ENCODE measurements around the gene CARMIL1. TPM values are rescaled to one million over a fixed set of nuclear protein-coding genes. Genes with fewer than 3 reads are reported as not detected.

The CARMIL1 gene
- total RNA-seq, 1 donor from 2014 or later: 14.5 TPM

DNA sequence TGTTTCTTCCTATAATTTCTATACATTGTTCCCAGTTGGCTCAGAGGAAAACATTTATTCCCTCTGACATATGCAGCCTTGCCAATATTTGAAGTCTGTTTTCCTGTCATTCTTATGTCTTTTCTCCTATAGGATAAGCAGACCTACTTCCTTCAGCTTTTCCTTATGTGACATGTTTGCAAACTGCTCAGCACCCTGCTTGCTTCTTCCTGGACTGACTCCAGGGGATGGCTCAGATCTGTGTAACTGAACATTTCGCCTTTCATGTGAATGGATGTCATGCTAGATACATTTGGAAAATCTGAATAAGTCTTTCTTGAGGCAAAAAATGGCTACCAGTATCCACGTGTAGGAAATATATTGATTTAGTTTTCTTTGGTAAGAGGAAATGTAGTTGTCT lies 113.2 kb downstream of the CARMIL1 start:
- TF ChIP-seq, protein P1, sequence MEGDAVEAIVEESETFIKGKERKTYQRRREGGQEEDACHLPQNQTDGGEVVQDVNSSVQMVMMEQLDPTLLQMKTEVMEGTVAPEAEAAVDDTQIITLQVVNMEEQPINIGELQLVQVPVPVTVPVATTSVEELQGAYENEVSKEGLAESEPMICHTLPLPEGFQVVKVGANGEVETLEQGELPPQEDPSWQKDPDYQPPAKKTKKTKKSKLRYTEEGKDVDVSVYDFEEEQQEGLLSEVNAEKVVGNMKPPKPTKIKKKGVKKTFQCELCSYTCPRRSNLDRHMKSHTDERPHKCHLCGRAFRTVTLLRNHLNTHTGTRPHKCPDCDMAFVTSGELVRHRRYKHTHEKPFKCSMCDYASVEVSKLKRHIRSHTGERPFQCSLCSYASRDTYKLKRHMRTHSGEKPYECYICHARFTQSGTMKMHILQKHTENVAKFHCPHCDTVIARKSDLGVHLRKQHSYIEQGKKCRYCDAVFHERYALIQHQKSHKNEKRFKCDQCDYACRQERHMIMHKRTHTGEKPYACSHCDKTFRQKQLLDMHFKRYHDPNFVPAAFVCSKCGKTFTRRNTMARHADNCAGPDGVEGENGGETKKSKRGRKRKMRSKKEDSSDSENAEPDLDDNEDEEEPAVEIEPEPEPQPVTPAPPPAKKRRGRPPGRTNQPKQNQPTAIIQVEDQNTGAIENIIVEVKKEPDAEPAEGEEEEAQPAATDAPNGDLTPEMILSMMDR (IDR thresholded peaks at IDR 0.05): no peak
- Mint-ChIP-seq H3K4me3 (ENCODE audit: unreplicated experiment) (no peak overlapping the region), H3K36me3 (ENCODE audit: low read depth) (no peaks in the 10 kb centered on the region), H3K27ac (ENCODE audit: unreplicated experiment) (no peak overlapping the region), H3K4me1 (ENCODE audit: low read depth) (peaks cover 20% of the 10 kb centered on the region), H3K27me3 (ENCODE audit: low read depth) (no peaks in the 10 kb centered on the region), H3K9me3 (ENCODE audit: low read depth) (no peaks in the 10 kb centered on the region)
- no peak for DNase-seq (ENCODE audit: low spot score)

DNA sequence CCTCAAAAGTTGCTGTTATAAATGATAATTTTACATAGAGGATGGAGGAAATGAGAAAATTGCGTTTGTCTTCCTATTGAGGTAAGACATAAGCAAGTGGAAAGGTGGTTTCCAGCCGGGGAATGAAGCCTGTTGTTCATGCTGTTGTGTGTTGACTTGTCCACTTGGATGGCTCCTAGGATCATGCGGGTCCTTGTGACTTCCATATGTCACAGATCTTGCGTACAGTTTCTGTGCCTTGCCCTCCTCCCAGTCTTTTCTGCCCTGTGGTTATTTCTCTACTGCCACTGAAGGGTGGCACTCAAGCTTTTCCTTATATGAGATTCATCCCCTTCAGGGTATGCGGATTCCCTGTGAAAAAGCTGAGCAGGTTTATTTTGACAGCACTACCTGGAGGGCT lies 116.6 kb downstream of the CARMIL1 start:
- H3K36me3 Mint-ChIP-seq (ENCODE audit: low read depth): no peaks in the 10 kb centered on the region
- H3K4me1 Mint-ChIP-seq (ENCODE audit: low read depth): peaks cover 8% of the 10 kb centered on the region
- H3K27ac Mint-ChIP-seq (ENCODE audit: unreplicated experiment): no peak overlapping the region
- H3K9me3 Mint-ChIP-seq (ENCODE audit: low read depth): no peaks in the 10 kb centered on the region
- TF ChIP-seq, protein P1 (IDR thresholded peaks at IDR 0.05): no peak
- no peaks in the 10 kb centered on the region for H3K27me3 Mint-ChIP-seq (ENCODE audit: low read depth)
- no peak overlapping the region for H3K4me3 Mint-ChIP-seq (ENCODE audit: unreplicated experiment)
- DNase-seq (ENCODE audit: low spot score): no peak

DNA sequence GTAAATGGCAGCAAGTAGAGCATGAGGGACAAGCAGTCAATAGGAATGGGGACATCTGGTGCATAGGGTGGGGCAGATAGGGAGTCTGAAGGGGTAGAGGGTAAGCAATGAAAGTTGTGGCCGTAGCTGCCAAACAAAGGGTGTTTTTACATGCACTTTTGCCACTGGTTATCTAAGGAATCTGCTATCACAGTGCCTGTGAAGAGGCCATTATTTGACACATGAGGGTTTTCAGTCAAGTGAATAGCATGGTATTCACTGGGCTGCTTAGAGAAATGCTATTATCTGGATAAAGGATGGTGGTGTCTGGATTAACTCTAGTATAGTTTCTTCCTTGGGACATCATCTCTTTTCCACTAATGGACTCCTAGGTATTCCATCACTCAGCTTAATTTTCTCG lies 118.2 kb downstream of the CARMIL1 start:
- TF ChIP-seq, protein P1 (IDR thresholded peaks at IDR 0.05): no peak
- no peaks in the 10 kb centered on the region for H3K27me3 Mint-ChIP-seq (ENCODE audit: low read depth)
- peaks cover 6% of the 10 kb centered on the region for H3K4me1 Mint-ChIP-seq (ENCODE audit: low read depth)
- no peaks in the 10 kb centered on the region for H3K9me3 Mint-ChIP-seq (ENCODE audit: low read depth)
- no peaks in the 10 kb centered on the region for H3K36me3 Mint-ChIP-seq (ENCODE audit: low read depth)
- no peak for DNase-seq (ENCODE audit: low spot score)
- no peak overlapping the region for H3K4me3 Mint-ChIP-seq (ENCODE audit: unreplicated experiment)
- no peak overlapping the region for H3K27ac Mint-ChIP-seq (ENCODE audit: unreplicated experiment)

DNA sequence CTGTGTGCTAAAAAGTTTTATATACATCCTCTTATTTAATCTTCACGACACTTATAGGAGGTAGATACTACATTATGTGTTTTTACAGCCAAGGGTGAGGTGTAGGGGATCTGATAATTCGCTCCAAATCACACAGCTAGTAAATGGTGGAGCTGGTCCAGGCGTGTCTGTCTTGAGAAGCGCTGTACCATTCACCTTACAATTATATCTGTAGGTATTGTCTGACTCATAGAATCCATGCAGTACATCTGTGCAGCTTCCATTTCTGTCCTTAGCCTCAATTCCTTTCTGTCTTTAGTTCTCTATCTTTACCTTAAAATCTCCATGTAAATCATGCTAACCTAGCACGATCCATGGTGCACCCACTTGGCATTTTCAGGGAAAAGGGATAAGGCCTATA lies 120.7 kb downstream of the CARMIL1 start:
- TF ChIP-seq, protein P1 (IDR thresholded peaks at IDR 0.05): no peak
- H3K4me3 Mint-ChIP-seq (ENCODE audit: unreplicated experiment): no peak overlapping the region
- H3K27me3 Mint-ChIP-seq (ENCODE audit: low read depth): no peaks in the 10 kb centered on the region
- peaks cover 3% of the 10 kb centered on the region for H3K4me1 Mint-ChIP-seq (ENCODE audit: low read depth)
- no peak overlapping the region for H3K27ac Mint-ChIP-seq (ENCODE audit: unreplicated experiment)
- H3K36me3 Mint-ChIP-seq (ENCODE audit: low read depth): no peaks in the 10 kb centered on the region
- H3K9me3 Mint-ChIP-seq (ENCODE audit: low read depth): no peaks in the 10 kb centered on the region
- no peak for DNase-seq (ENCODE audit: low spot score)

DNA sequence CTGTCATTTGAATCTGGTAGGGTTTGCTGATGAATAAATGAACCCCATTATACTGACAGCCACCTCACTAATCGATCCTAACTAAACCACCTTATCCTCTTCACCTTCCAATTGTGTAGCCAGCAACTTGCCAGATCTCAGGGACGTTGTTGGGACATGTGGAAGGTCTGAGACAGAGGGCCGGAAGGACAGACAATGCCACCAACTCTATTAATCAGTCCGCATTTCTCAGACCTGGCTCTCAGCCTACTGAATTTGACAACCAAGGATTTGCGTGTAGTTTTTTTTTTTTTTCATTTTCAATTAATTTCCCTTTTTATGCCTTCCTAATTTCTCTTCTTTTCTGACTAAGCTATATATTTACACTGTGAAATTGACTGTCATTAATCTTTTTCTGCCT lies 122.5 kb downstream of the CARMIL1 start:
- H3K4me1 Mint-ChIP-seq (ENCODE audit: low read depth): peaks cover 4% of the 10 kb centered on the region
- H3K36me3 Mint-ChIP-seq (ENCODE audit: low read depth): no peaks in the 10 kb centered on the region
- H3K27ac Mint-ChIP-seq (ENCODE audit: unreplicated experiment): no peak overlapping the region
- H3K9me3 Mint-ChIP-seq (ENCODE audit: low read depth): no peaks in the 10 kb centered on the region
- no peak overlapping the region for H3K4me3 Mint-ChIP-seq (ENCODE audit: unreplicated experiment)
- H3K27me3 Mint-ChIP-seq (ENCODE audit: low read depth): no peaks in the 10 kb centered on the region
- no peak for DNase-seq (ENCODE audit: low spot score)
- TF ChIP-seq, protein P1 (IDR thresholded peaks at IDR 0.05): no peak

Data from chondrocyte (in vitro differentiated cells).